ENCODE measurements around the gene TBKBP1.

TBKBP1 gene

GRCh38 chr17:47716375-47716774, 22.4 kb downstream of the TBKBP1 start:
- no peak for DNase-seq

- DNase-seq = no peak
These were observed 23.3 kb downstream of the TBKBP1 start for GRCh38 chr17:47717261-47717697.

GRCh38 chr17:47717979-47718621, 24.1 kb downstream of the TBKBP1 start:
- no peak for DNase-seq

- no peak for DNase-seq
These were observed 24.9 kb downstream of the TBKBP1 start for GRCh38 chr17:47718634-47719405.

GRCh38 chr17:47719411-47720152, 25.6 kb downstream of the TBKBP1 start:
- DNase-seq = no peak

- DNase-seq = no peak
These were observed 26.2 kb downstream of the TBKBP1 start for GRCh38 chr17:47720196-47720595.

GRCh38 chr17:47720754-47721533, 27.0 kb downstream of the TBKBP1 start:
- DNase-seq = no peak

- DNase-seq = no peak
These were observed 27.8 kb downstream of the TBKBP1 start for GRCh38 chr17:47721725-47722124.

GRCh38 chr17:47724705-47725104, 30.7 kb downstream of the TBKBP1 start:
- no peak for DNase-seq

GRCh38 chr17:47725446-47726111, 31.6 kb downstream of the TBKBP1 start:
- DNase-seq = no peak

GRCh38 chr17:47726796-47727703, 33.1 kb downstream of the TBKBP1 start:
- DNase-seq = no peak

- DNase-seq = no peak
These were observed 33.7 kb downstream of the TBKBP1 start for GRCh38 chr17:47727704-47728036.

GRCh38 chr17:47728214-47728877, 34.4 kb downstream of the TBKBP1 start:
- DNase-seq = no peak

- no peak for DNase-seq
These were observed 35.5 kb downstream of the TBKBP1 start for GRCh38 chr17:47729476-47729875.

- DNase-seq = no peak
These were observed 36.7 kb downstream of the TBKBP1 start for GRCh38 chr17:47730681-47731080.

- no peak for DNase-seq
These were observed 37.4 kb downstream of the TBKBP1 start for GRCh38 chr17:47731396-47731795.

GRCh38 chr17:47732399-47733046, 38.6 kb downstream of the TBKBP1 start:
- DNase-seq = no peak

GRCh38 chr17:47733047-47733673, 39.2 kb downstream of the TBKBP1 start, which contains the start of gene TBX21:
TSS of gene TBX21 (plus strand) at chr17:47733236. CDS start at chr17:47733455, 219 bp downstream.
- DNase-seq = peak; percentile 58

GRCh38 chr17:47733674-47734410, 39.9 kb downstream of the TBKBP1 start:
- no peak for DNase-seq
